Measurements from ENCODE around the gene HMGA1. TPM values are rescaled to one million over a fixed set of nuclear protein-coding genes. Genes with fewer than 3 reads are reported as not detected.

HMGA1 gene
- total and polyA plus RNA-seq, 2 experiments from 2014 or later: 1,411 to 2,052 TPM

Small RNAs within 50 kb of the gene (microRNA-seq; reads per million reads assigned to microRNA genes)
- not detected for gene MIR6835

Small RNAs within 50 kb of the gene (small RNA-seq; reads per million reads assigned to genes)
- gene MIR6835 (ENCODE audit: low replicate concordance): not detected

Other genes with a start within 250 kb of the HMGA1 start
- 24.4 and 30.6 TPM in 2 replicates for gene GRM4, start 90.8 kb upstream of the HMGA1 start, total RNA-seq (2014; rRNA removed; shearing (Covaris generic))
- gene GRM4, start 90.8 kb upstream of the HMGA1 start, polyA plus RNA-seq (2016; fragmentation: Nextera tagmentation; extraction: Ambion mirVana): 7.0 and 8.7 TPM in 2 replicates
- 5.0 and 9.0 TPM in 2 replicates for gene SMIM29, start 12.1 kb downstream of the HMGA1 start, total RNA-seq (2014; rRNA removed; shearing (Covaris generic))
- gene SMIM29, start 12.1 kb downstream of the HMGA1 start, polyA plus RNA-seq (2016; fragmentation: Nextera tagmentation; extraction: Ambion mirVana): 15.9 and 17.0 TPM in 2 replicates
- 31.1 and 32.5 TPM in 2 replicates for gene NUDT3, start 155.8 kb downstream of the HMGA1 start, total RNA-seq (2014; rRNA removed; shearing (Covaris generic))
- gene NUDT3, start 155.8 kb downstream of the HMGA1 start, polyA plus RNA-seq (2016; fragmentation: Nextera tagmentation; extraction: Ambion mirVana): 11.5 and 12.1 TPM in 2 replicates
- 1,675 and 2,175 TPM in 2 replicates for gene RPS10, start 189.2 kb downstream of the HMGA1 start, total RNA-seq (2014; rRNA removed; shearing (Covaris generic))
- gene RPS10, start 189.2 kb downstream of the HMGA1 start, polyA plus RNA-seq (2016; fragmentation: Nextera tagmentation; extraction: Ambion mirVana): 1,755 and 1,834 TPM in 2 replicates
- 6.2 and 8.7 TPM in 2 replicates for gene PACSIN1, start 229.2 kb downstream of the HMGA1 start, total RNA-seq (2014; rRNA removed; shearing (Covaris generic))
- 4.7 and 5.2 TPM in 2 replicates for gene PACSIN1, start 229.2 kb downstream of the HMGA1 start, polyA plus RNA-seq (2016; fragmentation: Nextera tagmentation; extraction: Ambion mirVana)